SKM-1 (cell line): ENCODE data around the gene LPAR4.
"Not testable (repeated sequence)": the region's sequence is repeated elsewhere in the genome, so short reads cannot be mapped to it uniquely, and the experiment has no call there.

Source experiments
- DNase-seq: peaks from one replicate; lab custom pipeline; 2025; ENCODE audit not compliant: unreplicated experiment; lab: John Stamatoyannopoulos, UW

Gene LPAR4

GRCh38 chrX:78747489-78747888, at the start of gene LPAR4:
TSS of gene LPAR4 (plus strand) at chrX:78747720. CDS start at chrX:78754870, 7,150 bp downstream.
- no peak for DNase-seq

GRCh38 chrX:78706071-78706470, 41.4 kb upstream of the LPAR4 start:
- DNase-seq: no peak

GRCh38 chrX:78708262-78708661, 39.3 kb upstream of the LPAR4 start:
- peak; percentile 2 for DNase-seq

GRCh38 chrX:78708816-78709215, 38.7 kb upstream of the LPAR4 start:
- DNase-seq: no peak

GRCh38 chrX:78710171-78710570, 37.3 kb upstream of the LPAR4 start:
- no peak for DNase-seq

GRCh38 chrX:78712336-78712735, 35.2 kb upstream of the LPAR4 start:
- DNase-seq: no peak

GRCh38 chrX:78725287-78725686, 22.2 kb upstream of the LPAR4 start:
- DNase-seq: no peak

GRCh38 chrX:78746496-78746895, 1.0 kb upstream of the LPAR4 start:
- no peak for DNase-seq

GRCh38 chrX:78747971-78748370, 451 bp downstream of the LPAR4 start:
- DNase-seq: no peak

GRCh38 chrX:78748846-78749245, 1.3 kb downstream of the LPAR4 start:
- DNase-seq: no peak

GRCh38 chrX:78753571-78753970, 6.1 kb downstream of the LPAR4 start:
- no peak for DNase-seq

GRCh38 chrX:78754917-78755316, 7.4 kb downstream of the LPAR4 start:
- DNase-seq: no peak

- no peak for DNase-seq
These were observed 11.6 kb downstream of the LPAR4 start for GRCh38 chrX:78759081-78759480.

- DNase-seq: no peak
These were observed 21.7 kb downstream of the LPAR4 start for GRCh38 chrX:78769101-78769755.

- no peak for DNase-seq
These were observed 22.4 kb downstream of the LPAR4 start for GRCh38 chrX:78769946-78770345.

- DNase-seq: peak; percentile 10
These were observed 49.4 kb downstream of the LPAR4 start for GRCh38 chrX:78796916-78797315.

GRCh38 chrX:78800114-78800513, 52.6 kb downstream of the LPAR4 start:
- no peak for DNase-seq

GRCh38 chrX:78800694-78801093, 53.2 kb downstream of the LPAR4 start:
- no peak for DNase-seq

GRCh38 chrX:78801522-78801921, 54.0 kb downstream of the LPAR4 start:
- no peak for DNase-seq

- DNase-seq: not testable (repeated sequence)
These were observed 55.0 kb downstream of the LPAR4 start for GRCh38 chrX:78802526-78802925.
